ENCODE results near the gene RAB34. TPM values are rescaled to one million over a fixed set of nuclear protein-coding genes. Genes with fewer than 3 reads are reported as not detected.
"Not testable (repeated sequence)": the region's sequence is repeated elsewhere in the genome, so short reads cannot be mapped to it uniquely, and the experiment has no call there.

Gene RAB34
- total RNA-seq, 2 donors from 2014 or later, result 165 to 181 TPM

DNA sequence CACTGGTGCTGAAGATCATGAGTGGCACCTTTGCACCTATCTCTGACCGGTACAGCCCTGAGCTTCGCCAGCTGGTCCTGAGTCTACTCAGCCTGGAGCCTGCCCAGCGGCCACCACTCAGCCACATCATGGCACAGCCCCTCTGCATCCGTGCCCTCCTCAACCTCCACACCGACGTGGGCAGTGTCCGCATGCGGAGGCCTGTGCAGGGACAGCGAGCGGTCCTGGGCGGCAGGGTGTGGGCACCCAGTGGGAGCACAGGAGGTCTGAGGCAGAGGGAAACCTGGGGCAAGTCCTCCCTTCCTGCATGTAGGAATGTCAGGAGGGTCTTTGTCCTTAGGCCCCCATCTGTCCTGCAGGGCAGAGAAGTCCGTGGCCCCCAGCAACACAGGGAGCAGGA is 19.6 kb upstream of the RAB34 start:
- Histone ChIP-seq H3K27ac (no peak overlapping the region), H3K27me3 (replicated peaks; ENCODE audit: insufficient read depth) (no peaks in the 10 kb centered on the region), H3K4me1 (replicated peaks) (no peaks in the 10 kb centered on the region), H3K9me3 (no peaks in the 10 kb centered on the region), H3K4me3 (no peak overlapping the region), H3K36me3 (peaks cover 0 to 3% of the 10 kb centered on the region in 2 donors)
- intact Hi-C loops (cut with DNase I), result no loop called here
- 90% methylated on average over 12 of the region's 12 CpGs for WGBS
- TF ChIP-seq POLR2A (IDR thresholded peaks at IDR 0.05) (no peak), POLR2AphosphoS5 (IDR thresholded peaks at IDR 0.05) (no peak)
- TF ChIP-seq, protein P1, sequence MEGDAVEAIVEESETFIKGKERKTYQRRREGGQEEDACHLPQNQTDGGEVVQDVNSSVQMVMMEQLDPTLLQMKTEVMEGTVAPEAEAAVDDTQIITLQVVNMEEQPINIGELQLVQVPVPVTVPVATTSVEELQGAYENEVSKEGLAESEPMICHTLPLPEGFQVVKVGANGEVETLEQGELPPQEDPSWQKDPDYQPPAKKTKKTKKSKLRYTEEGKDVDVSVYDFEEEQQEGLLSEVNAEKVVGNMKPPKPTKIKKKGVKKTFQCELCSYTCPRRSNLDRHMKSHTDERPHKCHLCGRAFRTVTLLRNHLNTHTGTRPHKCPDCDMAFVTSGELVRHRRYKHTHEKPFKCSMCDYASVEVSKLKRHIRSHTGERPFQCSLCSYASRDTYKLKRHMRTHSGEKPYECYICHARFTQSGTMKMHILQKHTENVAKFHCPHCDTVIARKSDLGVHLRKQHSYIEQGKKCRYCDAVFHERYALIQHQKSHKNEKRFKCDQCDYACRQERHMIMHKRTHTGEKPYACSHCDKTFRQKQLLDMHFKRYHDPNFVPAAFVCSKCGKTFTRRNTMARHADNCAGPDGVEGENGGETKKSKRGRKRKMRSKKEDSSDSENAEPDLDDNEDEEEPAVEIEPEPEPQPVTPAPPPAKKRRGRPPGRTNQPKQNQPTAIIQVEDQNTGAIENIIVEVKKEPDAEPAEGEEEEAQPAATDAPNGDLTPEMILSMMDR (IDR thresholded peaks at IDR 0.05), result no peak
- no peak for DNase-seq (ENCODE audit: low spot score)

DNA sequence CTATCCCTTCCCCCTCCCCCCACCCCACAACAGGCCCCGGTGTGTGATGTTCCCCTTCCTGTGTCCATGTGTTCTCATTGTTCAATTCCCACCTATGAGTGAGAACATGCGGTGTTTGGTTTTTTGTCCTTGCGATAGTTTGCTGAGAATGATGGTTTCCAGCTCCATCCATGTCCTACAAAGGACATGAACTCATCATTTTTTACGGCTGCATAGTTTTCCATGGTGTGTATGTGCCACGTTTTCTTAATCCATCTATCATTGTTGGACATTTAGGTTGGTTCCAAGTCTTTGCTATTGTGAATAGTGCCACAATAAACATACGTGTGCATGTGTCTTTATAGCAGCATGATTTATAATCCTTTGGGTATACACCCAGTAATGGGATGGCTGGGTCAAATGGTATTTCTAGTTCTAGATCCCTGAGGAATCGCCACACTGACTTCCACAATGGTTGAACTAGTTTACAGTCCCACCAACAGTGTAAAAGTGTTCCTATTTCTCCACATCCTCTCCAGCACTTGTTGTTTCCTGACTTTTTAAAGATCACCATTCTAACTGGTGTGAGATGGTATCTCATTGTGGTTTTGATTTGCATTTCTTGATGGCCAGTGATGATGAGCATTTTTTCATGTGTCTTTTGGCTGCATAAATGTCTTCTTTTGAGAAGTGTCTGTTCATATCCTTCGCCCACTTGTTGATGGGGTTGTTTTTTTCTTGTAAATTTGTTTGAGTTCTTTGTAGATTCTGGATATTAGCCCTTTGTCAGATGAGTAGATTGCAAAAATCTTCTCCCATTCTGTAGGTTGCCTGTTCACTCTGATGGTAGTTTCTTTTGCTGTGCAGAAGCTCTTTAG is 18.5 kb upstream of the RAB34 start:
- not testable (repeated sequence) for H3K36me3 ChIP-seq

DNA sequence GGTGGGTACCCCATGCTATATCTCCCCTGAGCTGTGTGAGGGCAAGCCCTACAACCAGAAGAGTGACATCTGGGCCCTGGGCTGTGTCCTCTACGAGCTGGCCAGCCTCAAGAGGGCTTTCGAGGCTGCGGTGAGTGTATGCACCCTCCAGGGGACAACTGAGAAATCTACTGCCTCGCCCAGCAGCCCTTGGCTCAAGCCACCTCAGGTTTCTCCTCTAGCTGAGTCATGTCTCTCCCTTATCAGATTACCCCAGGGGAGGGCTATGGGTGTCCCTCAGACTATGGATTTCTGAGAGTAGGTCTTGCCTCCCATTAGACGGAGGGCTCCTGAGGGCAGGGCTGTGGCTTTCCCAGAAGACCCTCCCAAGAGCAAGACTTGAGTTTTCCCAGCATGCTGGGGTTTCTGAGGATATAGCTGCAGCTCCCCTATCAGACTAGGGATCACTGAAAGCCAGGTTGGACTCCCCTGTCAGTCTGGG is 17.6 kb upstream of the RAB34 start:
- Histone ChIP-seq H3K4me3 (no peak overlapping the region), H3K4me1 (replicated peaks) (no peaks in the 10 kb centered on the region), H3K27ac (no peak overlapping the region), H3K9me3 (no peaks in the 10 kb centered on the region), H3K36me3 (peaks cover 0 to 3% of the 10 kb centered on the region in 2 donors), H3K27me3 (replicated peaks; ENCODE audit: insufficient read depth) (no peaks in the 10 kb centered on the region)
- DNase-seq (ENCODE audit: low spot score), result no peak
- intact Hi-C loops (cut with DNase I), result no loop called here
- TF ChIP-seq, protein P1 (IDR thresholded peaks at IDR 0.05), result no peak
- TF ChIP-seq POLR2A (IDR thresholded peaks at IDR 0.05), result no peak
- no peak for TF ChIP-seq POLR2AphosphoS5 (IDR thresholded peaks at IDR 0.05)
- WGBS, result 73% methylated on average over 5 of the region's 5 CpGs

More for the DNA sequence above, 18.5 kb upstream of the RAB34 start:
- H3K27ac ChIP-seq; DNase-seq (ENCODE audit: low spot score); H3K9me3 ChIP-seq; intact Hi-C loops (cut with DNase I); H3K27me3 ChIP-seq (replicated peaks; ENCODE audit: insufficient read depth); H3K4me3 ChIP-seq; H3K4me1 ChIP-seq (replicated peaks): not testable (repeated sequence)
- 96% methylated on average over 8 of the region's 8 CpGs for WGBS

DNA sequence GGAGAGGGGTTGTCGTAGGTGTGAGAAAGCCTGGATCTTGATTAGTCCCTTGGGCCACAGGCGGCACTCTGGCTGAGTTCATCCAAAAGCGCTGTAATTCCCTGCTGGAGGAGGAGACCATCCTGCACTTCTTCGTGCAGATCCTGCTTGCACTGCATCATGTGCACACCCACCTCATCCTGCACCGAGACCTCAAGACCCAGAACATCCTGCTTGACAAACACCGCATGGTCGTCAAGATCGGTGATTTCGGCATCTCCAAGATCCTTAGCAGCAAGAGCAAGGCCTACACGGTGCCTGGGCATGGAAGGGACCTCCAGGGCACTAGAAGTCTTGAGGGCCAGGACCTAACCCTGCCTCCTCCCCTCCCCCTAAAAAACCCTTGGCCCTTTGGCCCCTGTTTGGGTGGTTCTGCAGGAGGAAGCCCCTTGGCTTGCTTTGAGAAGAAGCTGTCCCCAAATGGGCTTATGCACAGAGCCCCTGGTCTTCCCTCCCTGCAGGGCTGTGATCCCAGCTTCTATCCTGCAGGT is 17.1 kb upstream of the RAB34 start:
- Histone ChIP-seq H3K9me3 (no peaks in the 10 kb centered on the region), H3K4me1 (replicated peaks) (no peaks in the 10 kb centered on the region), H3K27me3 (replicated peaks; ENCODE audit: insufficient read depth) (no peaks in the 10 kb centered on the region), H3K36me3 (peaks cover 0 to 3% of the 10 kb centered on the region in 2 donors), H3K4me3 (no peak overlapping the region), H3K27ac (no peak overlapping the region)
- intact Hi-C loops (cut with DNase I), result no loop called here
- 97% methylated on average over 10 of the region's 10 CpGs for WGBS
- DNase-seq (ENCODE audit: low spot score), result no peak
- TF ChIP-seq, protein P1 (IDR thresholded peaks at IDR 0.05), result no peak
- TF ChIP-seq POLR2A (IDR thresholded peaks at IDR 0.05), result no peak
- no peak for TF ChIP-seq POLR2AphosphoS5 (IDR thresholded peaks at IDR 0.05)

DNA sequence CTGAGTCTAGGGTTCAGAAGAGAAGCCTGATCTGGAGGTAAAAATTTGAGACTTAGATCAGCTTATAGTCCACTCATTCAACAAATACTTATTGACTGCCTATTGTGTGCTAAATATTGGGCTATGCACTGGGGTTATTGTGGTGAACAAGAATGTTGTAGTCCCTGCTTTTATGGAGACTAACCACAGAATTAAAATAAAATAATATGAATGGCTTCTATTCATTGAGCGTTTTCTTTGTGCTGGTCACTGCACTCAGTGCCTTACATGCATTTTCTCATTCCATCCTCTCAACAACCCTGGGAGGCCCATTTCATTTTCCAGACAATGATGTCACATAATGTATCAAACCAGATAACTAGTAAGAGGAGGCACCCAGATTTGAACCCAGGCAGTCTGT is 15.7 kb upstream of the RAB34 start:
- intact Hi-C loops (cut with DNase I), result no loop called here
- TF ChIP-seq, protein P1 (IDR thresholded peaks at IDR 0.05), result no peak
- TF ChIP-seq POLR2A (IDR thresholded peaks at IDR 0.05) (no peak), POLR2AphosphoS5 (IDR thresholded peaks at IDR 0.05) (no peak)
- H3K27ac ChIP-seq, result no peak overlapping the region
- H3K4me3 ChIP-seq, result no peak overlapping the region
- H3K4me1 ChIP-seq (replicated peaks), result no peaks in the 10 kb centered on the region
- H3K9me3 ChIP-seq, result no peaks in the 10 kb centered on the region
- H3K27me3 ChIP-seq (replicated peaks; ENCODE audit: insufficient read depth), result no peaks in the 10 kb centered on the region
- 72% methylated on average over 1 of the region's 1 CpG for WGBS
- peaks cover 0 to 3% of the 10 kb centered on the region in 2 donors for H3K36me3 ChIP-seq
- no peak for DNase-seq (ENCODE audit: low spot score)
